Parathyroid adenoma (tissue), 2 donors: ENCODE results near the gene PRKAR1A.
A peak's percentile ranks its signal among the peaks of the same experiment; 100 is the strongest.

Experiments
- H2AFZ ChIP-seq: fragments of 300-600 bp; sonication (generic); one replicate; pipeline ENCODE4 v1.7.0; 2017; ENCODE audit warnings: antibody characterized with exemption, mild to moderate bottlenecking
- H3K27ac ChIP-seq: fragments of 300-600 bp; sonication (generic); one replicate; pipeline ENCODE4 v1.7.0; 2017
- H3K27me3 ChIP-seq: fragments of 300-600 bp; sonication (generic); one replicate; pipeline ENCODE4 v1.7.0; 2017; ENCODE audit warnings: low read length; ENCODE audit not compliant: control insufficient read depth, insufficient read depth
- H3K36me3 ChIP-seq: fragments of 300-600 bp; sonication (generic); one replicate; pipeline ENCODE4 v1.7.0; 2017; ENCODE audit warnings: low read length; ENCODE audit not compliant: control insufficient read depth, insufficient read depth
- H3K4me1 ChIP-seq: fragments of 300-600 bp; sonication (generic); one replicate; pipeline ENCODE4 v1.7.0; 2017; ENCODE audit warnings: control low read depth
- H3K4me2 ChIP-seq: fragments of 300-600 bp; sonication (generic); one replicate; pipeline ENCODE4 v1.7.0; 2017; ENCODE audit warnings: low read length
- H3K4me3 ChIP-seq: fragments of 300-600 bp; sonication (generic); one replicate; pipeline ENCODE4 v1.7.0; 2017; ENCODE audit warnings: low read depth, low read length
- H3K79me2 ChIP-seq: fragments of 300-600 bp; sonication (generic); one replicate; pipeline ENCODE4 v1.7.0; 2017; ENCODE audit warnings: control low read depth
- H3K9ac ChIP-seq: fragments of 300-600 bp; sonication (generic); one replicate; pipeline ENCODE4 v1.7.0; 2017; ENCODE audit warnings: mild to moderate bottlenecking
- H3K9me3 ChIP-seq: fragments of 300-600 bp; sonication (generic); one replicate; pipeline ENCODE4 v1.7.0; 2017; ENCODE audit warnings: low read length; ENCODE audit not compliant: control insufficient read depth
- TF ChIP-seq, protein P1 (sequence below): fragments of 300-600 bp; sonication (generic); IDR thresholded peaks from one replicate; pipeline ENCODE4 v1.7.0; 2017; ENCODE audit warnings: antibody characterized with exemption, mild to moderate bottlenecking
- donor health status: primary hyperparathyroidism.

PRKAR1A gene

DNA sequence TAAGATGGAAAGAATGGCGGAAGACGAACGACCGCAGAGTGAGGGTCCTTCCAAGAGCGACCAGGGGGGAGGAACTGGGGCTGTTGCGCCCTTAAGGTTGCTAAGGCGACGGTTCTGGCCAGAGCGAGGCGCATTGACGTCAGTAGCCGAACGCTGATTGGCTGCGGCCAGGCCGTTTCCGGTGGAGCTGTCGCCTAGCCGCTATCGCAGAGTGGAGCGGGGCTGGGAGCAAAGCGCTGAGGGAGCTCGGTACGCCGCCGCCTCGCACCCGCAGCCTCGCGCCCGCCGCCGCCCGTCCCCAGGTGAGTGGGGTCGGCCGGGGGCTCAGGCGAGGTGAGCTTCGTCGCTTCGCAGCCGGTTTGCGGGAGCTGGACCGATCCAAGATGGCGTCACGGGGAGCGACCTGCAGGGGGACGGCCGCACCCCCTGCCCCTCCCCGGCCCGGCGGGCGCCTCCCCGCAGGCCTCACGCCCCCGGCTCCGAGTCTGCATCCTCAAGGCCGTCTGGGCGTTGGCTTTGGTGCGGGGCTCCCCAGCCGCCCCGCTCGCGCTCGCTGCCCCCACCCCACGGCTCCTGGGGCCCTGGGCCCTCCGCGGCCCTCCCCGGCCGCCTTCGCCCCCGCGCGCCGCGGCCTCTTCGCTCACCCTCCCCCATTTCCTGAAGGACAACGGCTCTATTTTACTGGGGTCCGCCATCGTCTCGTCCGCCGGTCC is at the start of gene PRKAR1A:
PRKAR1A (plus strand) TSS at position 184 of the 713 bp plus-strand sequence. CDS start 2,970 bp downstream, outside the sequence.
- peak within 1 kb of the TSS; percentile 99 for H3K27ac ChIP-seq
- no peaks in the 10 kb centered on the region for H3K27me3 ChIP-seq
- peak within 1 kb of the TSS; percentile 89 for H2AFZ ChIP-seq
- no peaks in the 10 kb centered on the region for H3K9me3 ChIP-seq
- peak within 1 kb of the TSS; percentile 98 for H3K4me3 ChIP-seq
- peaks cover 22% of the 10 kb centered on the region for H3K79me2 ChIP-seq
- TF ChIP-seq, protein P1, sequence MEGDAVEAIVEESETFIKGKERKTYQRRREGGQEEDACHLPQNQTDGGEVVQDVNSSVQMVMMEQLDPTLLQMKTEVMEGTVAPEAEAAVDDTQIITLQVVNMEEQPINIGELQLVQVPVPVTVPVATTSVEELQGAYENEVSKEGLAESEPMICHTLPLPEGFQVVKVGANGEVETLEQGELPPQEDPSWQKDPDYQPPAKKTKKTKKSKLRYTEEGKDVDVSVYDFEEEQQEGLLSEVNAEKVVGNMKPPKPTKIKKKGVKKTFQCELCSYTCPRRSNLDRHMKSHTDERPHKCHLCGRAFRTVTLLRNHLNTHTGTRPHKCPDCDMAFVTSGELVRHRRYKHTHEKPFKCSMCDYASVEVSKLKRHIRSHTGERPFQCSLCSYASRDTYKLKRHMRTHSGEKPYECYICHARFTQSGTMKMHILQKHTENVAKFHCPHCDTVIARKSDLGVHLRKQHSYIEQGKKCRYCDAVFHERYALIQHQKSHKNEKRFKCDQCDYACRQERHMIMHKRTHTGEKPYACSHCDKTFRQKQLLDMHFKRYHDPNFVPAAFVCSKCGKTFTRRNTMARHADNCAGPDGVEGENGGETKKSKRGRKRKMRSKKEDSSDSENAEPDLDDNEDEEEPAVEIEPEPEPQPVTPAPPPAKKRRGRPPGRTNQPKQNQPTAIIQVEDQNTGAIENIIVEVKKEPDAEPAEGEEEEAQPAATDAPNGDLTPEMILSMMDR, result no peak
- no peaks in the 10 kb centered on the region for H3K36me3 ChIP-seq
- peak within 1 kb of the TSS; percentile 97 for H3K9ac ChIP-seq
- peak within 1 kb of the TSS; percentile 97 for H3K4me2 ChIP-seq
- H3K4me1 ChIP-seq, result peaks cover 29% of the 10 kb centered on the region

DNA sequence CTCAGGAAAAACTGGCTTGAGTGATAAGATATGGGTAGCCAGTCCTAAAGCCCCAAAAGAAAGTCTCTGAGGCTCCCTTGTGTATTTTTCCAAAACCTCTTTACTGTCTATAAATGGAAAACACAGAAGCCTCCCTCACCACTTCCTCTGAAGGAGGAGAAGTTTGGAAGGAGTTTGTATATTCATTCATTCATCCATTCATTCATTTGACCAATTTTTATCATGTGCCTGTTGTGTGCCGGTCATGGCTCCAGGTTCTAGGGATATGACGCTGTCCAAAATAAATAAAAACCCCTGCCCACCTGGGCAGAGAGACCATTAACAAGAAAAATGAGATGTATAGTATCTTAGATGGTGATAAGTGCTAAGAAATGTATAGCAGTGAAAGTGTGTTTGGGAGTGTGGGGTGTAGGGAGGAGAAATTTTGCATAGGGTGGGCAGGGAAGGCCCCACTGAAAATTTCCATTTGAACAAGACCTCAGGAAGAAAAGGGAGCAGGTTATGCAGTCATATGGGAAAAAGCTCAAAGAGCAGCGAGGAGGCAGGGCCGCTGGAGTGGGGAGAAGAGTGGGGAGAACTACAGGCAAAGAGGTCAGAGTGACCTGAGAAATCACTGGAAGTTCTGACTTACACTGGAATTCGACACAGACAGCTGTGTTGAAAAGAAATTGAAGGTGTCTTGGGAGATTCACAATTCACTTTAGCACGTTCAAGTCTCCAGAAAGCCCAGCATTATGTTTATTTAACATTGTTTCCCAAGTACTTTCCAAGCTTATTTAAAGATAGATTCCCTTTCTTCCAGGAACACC is 48.8 kb upstream of the PRKAR1A start:
- TF ChIP-seq, protein P1, result no peak
- Histone ChIP-seq H3K9ac (no peak overlapping the region), H3K9me3 (no peaks in the 10 kb centered on the region), H3K27ac (no peak overlapping the region), H3K79me2 (no peaks in the 10 kb centered on the region), H3K4me2 (no peak overlapping the region), H3K27me3 (no peaks in the 10 kb centered on the region), H3K36me3 (no peaks in the 10 kb centered on the region), H3K4me1 (peaks cover 8% of the 10 kb centered on the region), H3K4me3 (no peak overlapping the region), H2AFZ (peak overlapping the region; percentile 86)

DNA sequence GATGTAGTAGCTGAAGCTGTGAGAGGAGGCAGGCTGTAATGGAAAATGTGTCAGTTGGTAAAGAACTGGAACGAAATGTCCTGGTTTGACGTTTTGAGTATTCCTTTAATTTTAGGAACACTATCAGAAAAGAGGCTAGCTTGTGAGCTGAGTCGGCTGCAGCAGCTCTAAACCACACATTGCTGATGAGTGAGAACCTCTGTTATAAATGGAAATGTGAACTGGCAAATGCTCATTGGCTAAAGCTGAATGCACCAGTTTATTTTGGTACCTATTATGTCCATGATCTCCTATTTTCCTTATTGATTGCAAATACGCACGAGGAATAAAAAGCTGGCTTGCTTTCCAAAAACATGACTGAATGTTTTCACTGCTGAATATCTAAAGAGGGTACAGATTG is 43.9 kb upstream of the PRKAR1A start:
- no peaks in the 10 kb centered on the region for H3K9me3 ChIP-seq
- H3K4me1 ChIP-seq, result peaks cover 3% of the 10 kb centered on the region
- no peak overlapping the region for H3K4me3 ChIP-seq
- no peak overlapping the region for H2AFZ ChIP-seq
- no peaks in the 10 kb centered on the region for H3K27me3 ChIP-seq
- no peaks in the 10 kb centered on the region for H3K36me3 ChIP-seq
- H3K4me2 ChIP-seq, result no peak overlapping the region
- TF ChIP-seq, protein P1, result no peak
- no peak overlapping the region for H3K27ac ChIP-seq
- H3K9ac ChIP-seq, result no peak overlapping the region
- H3K79me2 ChIP-seq, result no peaks in the 10 kb centered on the region

DNA sequence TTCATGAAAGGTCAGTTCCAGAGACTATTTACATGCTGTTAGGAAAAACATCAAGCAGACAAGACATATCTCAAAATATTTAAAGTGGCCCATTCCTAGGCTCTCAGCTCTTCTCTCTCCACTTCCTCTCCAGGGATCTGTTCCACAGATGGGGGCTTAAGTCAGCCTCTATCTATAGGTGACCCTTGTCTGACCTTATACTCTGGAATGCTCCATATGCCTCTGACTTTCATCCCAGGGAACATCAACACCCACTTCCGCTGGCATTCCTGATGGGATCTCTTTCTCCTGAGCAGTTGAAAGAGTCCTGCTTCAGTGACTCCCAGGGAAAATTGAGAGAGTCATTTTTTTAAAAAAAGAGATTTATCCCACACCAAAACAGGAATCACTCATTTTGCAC is 43.4 kb upstream of the PRKAR1A start:
- Histone ChIP-seq H3K4me3 (no peak overlapping the region), H2AFZ (no peak overlapping the region), H3K27ac (no peak overlapping the region), H3K9me3 (no peaks in the 10 kb centered on the region), H3K36me3 (no peaks in the 10 kb centered on the region), H3K27me3 (no peaks in the 10 kb centered on the region), H3K4me1 (peaks cover 3% of the 10 kb centered on the region), H3K9ac (no peak overlapping the region), H3K4me2 (no peak overlapping the region), H3K79me2 (no peaks in the 10 kb centered on the region)
- TF ChIP-seq, protein P1, result no peak
